ENCODE results near the gene PAMR1. TPM values are rescaled to one million over a fixed set of nuclear protein-coding genes. Genes with fewer than 3 reads are reported as not detected.

The PAMR1 gene
- total and polyA plus RNA-seq, 10 of the 15 experiments (the other 5 are each of a cell fraction or from before 2014, with no cell fraction given), result 0.04 TPM; not detected in 9

GRCh38 chr11:35478471-35479091 is 46.8 kb downstream of the PAMR1 start (continued):
- TF ChIP-seq JUND (IDR thresholded peaks at IDR 0.05; ENCODE audit: low read depth, low read length), result no peak

DNA sequence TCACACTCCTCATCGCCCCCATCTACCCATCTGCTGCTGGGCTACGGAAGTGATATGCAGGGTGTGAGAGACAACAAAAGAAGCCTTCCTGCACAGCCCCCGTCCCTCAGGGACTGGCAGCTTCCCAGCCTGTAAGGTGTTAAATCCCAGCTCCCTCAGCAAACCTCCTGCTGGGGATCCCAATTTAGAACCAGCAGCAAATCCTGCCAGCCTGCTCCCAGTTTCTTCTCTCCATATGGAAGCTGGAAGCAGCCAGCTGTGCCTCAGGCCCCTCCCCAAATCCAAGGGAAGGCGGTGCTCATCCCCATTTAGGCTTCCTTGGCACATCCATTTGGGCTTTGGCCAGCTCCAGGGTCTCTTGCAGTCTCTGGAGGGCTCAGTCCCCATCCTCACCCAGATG is 47.5 kb downstream of the PAMR1 start:
- Histone ChIP-seq H3K79me2 (ENCODE audit: control insufficient read depth, insufficient read depth, low read length) (no peaks in the 10 kb centered on the region), H3K27ac (ENCODE audit: control insufficient read depth, insufficient read depth) (no peak overlapping the region), H3K9me3 (replicated peaks; ENCODE audit: control insufficient read depth, insufficient read depth, low read length) (no peaks in the 10 kb centered on the region; the same call in 1 of the 3 replicates), H3K4me3 (no peak overlapping the region), H3K9ac (ENCODE audit: control insufficient read depth, insufficient read depth, low read length) (no peak overlapping the region), H2AFZ (ENCODE audit: control insufficient read depth, low read depth, low read length) (no peak overlapping the region), H3K36me3 (ENCODE audit: control insufficient read depth in 2 of 2, insufficient read depth in 2 of 2, low read length in 1 of 2) (no peaks in the 10 kb centered on the region), H3K4me2 (ENCODE audit: control insufficient read depth, insufficient read depth) (no peak overlapping the region), H4K20me1 (ENCODE audit: control insufficient read depth, insufficient read depth) (no peaks in the 10 kb centered on the region), H3K4me1 (ENCODE audit: control insufficient read depth, insufficient read depth, low read length) (no peaks in the 10 kb centered on the region), H3K27me3 (replicated peaks in 1 of 2; ENCODE audit: control insufficient read depth in 2 of 2, insufficient read depth in 2 of 2, low read length in 1 of 2) (no peaks in the 10 kb centered on the region; a peak in 1 of 4 replicates)
- BruUV-seq (replicated peaks), result no TSS peak
- ATAC-seq (no peak), DNase-seq (ENCODE audit: low read depth, low spot score) (no peak), FAIRE-seq (no peak)
- TF ChIP-seq, protein P1, sequence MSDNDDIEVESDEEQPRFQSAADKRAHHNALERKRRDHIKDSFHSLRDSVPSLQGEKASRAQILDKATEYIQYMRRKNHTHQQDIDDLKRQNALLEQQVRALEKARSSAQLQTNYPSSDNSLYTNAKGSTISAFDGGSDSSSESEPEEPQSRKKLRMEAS (IDR thresholded peaks at IDR 0.05; ENCODE audit: low read depth, low read length), result no peak
- TF ChIP-seq EZH2 (IDR thresholded peaks at IDR 0.05; ENCODE audit: borderline replicate concordance, control insufficient read depth, low read depth, low read length) (no peak), CEBPB (IDR thresholded peaks at IDR 0.05; ENCODE audit: borderline replicate concordance in 1 of 2, low read depth in 2 of 2, low read length in 2 of 2) (no peak), GATAD2B (conservative IDR thresholded peaks at IDR 0.05; ENCODE audit: low read depth) (no peak), POU2F2 (IDR thresholded peaks at IDR 0.05; ENCODE audit: borderline replicate concordance, low read depth, low read length) (no peak), NFIC (IDR thresholded peaks at IDR 0.05; ENCODE audit: low read depth, low read length) (no peak), SMC3 (IDR thresholded peaks at IDR 0.05; ENCODE audit: borderline replicate concordance, low read length) (no peak), JUNB (IDR thresholded peaks at IDR 0.05) (no peak), BHLHE40 (IDR thresholded peaks at IDR 0.05; ENCODE audit: borderline replicate concordance in 1 of 2, low read depth in 2 of 2, low read length in 1 of 2) (no peak), CBX5 (IDR thresholded peaks at IDR 0.05; ENCODE audit: low read depth) (no peak), BRCA1 (IDR thresholded peaks at IDR 0.05; ENCODE audit: low read depth, low read length) (no peak), ZNF274 (IDR thresholded peaks at IDR 0.05; ENCODE audit: insufficient read depth, insufficient read length) (no peak), PAX5 (IDR thresholded peaks at IDR 0.05; ENCODE audit: borderline replicate concordance, low read depth, low read length) (no peak), NFYA (IDR thresholded peaks at IDR 0.05; ENCODE audit: borderline replicate concordance, low read depth, low read length) (no peak), MEF2B (IDR thresholded peaks at IDR 0.05; ENCODE audit: partially characterized antibody, poor library complexity, severe bottlenecking) (no peak), ATF2 (IDR thresholded peaks at IDR 0.05; ENCODE audit: low read length) (no peak)
- in situ Hi-C loops (cut with MboI) (no loop called here), intact Hi-C loops (cut with micrococcal nuclease; ENCODE audit: unreplicated experiment) (no loop called here)
- 4% methylated on average over 4 of the region's 4 CpGs for whole genome bisulfite sequencing (ENCODE audit: insufficient coverage, insufficient replicate concordance, low lambda C conversion rate, missing lambda C conversion rate)
- ChIA-PET RAD21 (ENCODE audit: unreplicated experiment) (no interaction called here), POLR2A (no interaction called here), CTCF (interaction anchor here (2.1 kb wide), 1 partner anchor 10 kb away, joined by 5 read pairs; no protein-coding TSS in a partner anchor), SMC1A (ENCODE audit: uncharacterized antibody, unreplicated experiment) (interaction anchor here (1.0 kb wide), 1 partner anchor 10 kb away, joined by 3 read pairs; no protein-coding TSS in a partner anchor)
